GM10847 (cell line): Measurements from ENCODE around the gene CCDC50.

Experiments used
- POLR2A ChIP-seq: IDR thresholded peaks from 2 replicates; pipeline ENCODE4 v1.6.1; 2011; ENCODE audit not compliant: insufficient read length; ENCODE audit errors: extremely low read depth

The CCDC50 gene

DNA sequence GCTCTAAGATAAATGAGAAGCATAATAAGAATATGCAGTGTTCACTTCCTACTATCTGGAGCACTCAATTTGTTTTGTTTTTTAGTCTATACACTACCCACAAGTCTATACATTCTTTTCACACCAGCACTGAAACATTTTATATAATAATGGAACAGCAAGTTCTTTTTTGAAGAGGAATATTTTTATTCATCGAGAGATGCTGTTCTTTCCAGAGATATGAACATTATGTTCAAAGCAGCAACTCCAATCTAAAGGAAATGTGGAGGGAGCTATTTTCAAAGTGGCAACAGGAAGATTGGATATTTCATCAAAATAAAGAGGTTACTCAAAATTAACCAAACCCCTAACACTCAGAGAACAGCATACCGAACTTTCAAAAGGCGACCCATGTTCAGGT, 115.4 kb downstream of the CCDC50 start:
- TF ChIP-seq POLR2A = no peak
